Rectal smooth muscle tissue (tissue), 1 donor: ENCODE data around the gene FOXN3.

Experiments
- H3K27ac ChIP-seq: one replicate; pipeline ENCODE4 v1.7.0; 2013; ENCODE audit warnings: low read depth, low read length, inconsistent platforms
- H3K27me3 ChIP-seq: one replicate; pipeline ENCODE4 v1.7.0; 2013; ENCODE audit warnings: low read length; ENCODE audit not compliant: control insufficient read depth, insufficient read depth
- H3K36me3 ChIP-seq: one replicate; pipeline ENCODE4 v1.7.0; 2013; ENCODE audit warnings: low read length; ENCODE audit not compliant: control insufficient read depth, insufficient read depth
- H3K4me1 ChIP-seq: one replicate; pipeline ENCODE4 v1.7.0; 2013; ENCODE audit warnings: low read length; ENCODE audit not compliant: control insufficient read depth, insufficient read depth
- H3K4me3 ChIP-seq: one replicate; pipeline ENCODE4 v1.7.0; 2013; ENCODE audit warnings: low read length
- H3K9ac ChIP-seq: one replicate; pipeline ENCODE4 v1.7.0; 2013; ENCODE audit warnings: low read length

FOXN3 gene

DNA sequence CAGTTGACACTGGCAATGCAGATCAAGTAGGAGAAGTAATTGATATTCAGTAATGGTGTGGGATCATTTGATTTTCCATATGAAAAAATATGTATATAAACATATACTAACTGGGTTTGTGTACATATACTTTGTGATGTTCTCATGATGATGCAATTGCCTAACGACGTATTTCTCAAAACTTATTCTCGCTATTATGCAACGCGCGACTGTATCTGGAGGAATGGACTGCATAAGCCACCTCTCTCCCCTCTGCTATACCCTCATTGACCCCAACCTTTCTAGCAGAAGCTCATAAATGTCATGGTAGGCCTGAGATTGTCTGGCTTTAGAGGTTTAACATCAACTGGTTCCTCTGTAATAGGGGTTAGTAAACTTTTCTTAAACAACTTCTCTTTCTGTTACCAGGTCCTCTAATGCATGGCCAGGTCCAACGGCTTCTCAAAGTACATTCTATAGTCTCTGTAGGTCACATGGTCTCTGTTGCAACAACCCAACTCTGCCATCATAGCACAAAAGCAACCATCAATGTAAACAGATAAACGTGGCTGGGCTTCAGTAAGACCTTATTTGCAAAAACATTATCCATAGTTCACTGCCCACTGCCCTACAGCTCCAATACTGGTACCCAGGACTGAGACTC, 59.3 kb downstream of the FOXN3 start:
- no peak overlapping the region for H3K9ac ChIP-seq
- H3K27me3 ChIP-seq: no peaks in the 10 kb centered on the region
- peaks cover 3% of the 10 kb centered on the region for H3K4me1 ChIP-seq
- H3K36me3 ChIP-seq: no peaks in the 10 kb centered on the region
- no peak overlapping the region for H3K27ac ChIP-seq
- no peak overlapping the region for H3K4me3 ChIP-seq

- Histone ChIP-seq H3K27me3 (no peaks in the 10 kb centered on the region), H3K9ac (no peak overlapping the region), H3K27ac (no peak overlapping the region), H3K4me1 (peaks cover 12% of the 10 kb centered on the region), H3K4me3 (no peak overlapping the region), H3K36me3 (no peaks in the 10 kb centered on the region)
These were observed 60.1 kb downstream of the FOXN3 start for GRCh38 chr14:89356927-89357326.

- H3K4me1 ChIP-seq: peaks cover 15% of the 10 kb centered on the region
These were observed 60.5 kb downstream of the FOXN3 start for GRCh38 chr14:89356496-89356895.

DNA sequence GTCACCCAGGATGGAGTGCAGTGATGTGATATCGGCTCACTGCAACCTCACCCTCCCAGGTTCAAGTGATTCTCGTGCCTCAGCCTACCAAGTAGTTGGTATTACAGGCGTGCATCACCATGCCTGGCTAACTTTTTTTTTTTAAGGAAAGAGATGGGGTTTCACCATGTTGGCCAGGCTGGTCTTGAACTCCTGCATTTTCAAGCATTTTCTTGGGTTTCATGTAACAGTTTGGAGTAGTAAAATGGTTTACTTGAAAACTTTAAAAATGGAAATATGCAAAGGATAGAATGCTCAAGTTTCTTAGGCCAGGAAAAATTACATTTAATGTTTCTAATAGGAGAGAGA, 63.3 kb downstream of the FOXN3 start:
- no peak overlapping the region for H3K4me3 ChIP-seq
- no peak overlapping the region for H3K27ac ChIP-seq
- no peak overlapping the region for H3K9ac ChIP-seq
- H3K27me3 ChIP-seq: no peaks in the 10 kb centered on the region
- H3K36me3 ChIP-seq: no peaks in the 10 kb centered on the region
- peaks cover 27% of the 10 kb centered on the region for H3K4me1 ChIP-seq

More at GRCh38 chr14:89356496-89356895, 60.5 kb downstream of the FOXN3 start:
- Histone ChIP-seq H3K36me3 (no peaks in the 10 kb centered on the region), H3K27ac (no peak overlapping the region), H3K4me3 (no peak overlapping the region), H3K27me3 (no peaks in the 10 kb centered on the region), H3K9ac (no peak overlapping the region)

DNA sequence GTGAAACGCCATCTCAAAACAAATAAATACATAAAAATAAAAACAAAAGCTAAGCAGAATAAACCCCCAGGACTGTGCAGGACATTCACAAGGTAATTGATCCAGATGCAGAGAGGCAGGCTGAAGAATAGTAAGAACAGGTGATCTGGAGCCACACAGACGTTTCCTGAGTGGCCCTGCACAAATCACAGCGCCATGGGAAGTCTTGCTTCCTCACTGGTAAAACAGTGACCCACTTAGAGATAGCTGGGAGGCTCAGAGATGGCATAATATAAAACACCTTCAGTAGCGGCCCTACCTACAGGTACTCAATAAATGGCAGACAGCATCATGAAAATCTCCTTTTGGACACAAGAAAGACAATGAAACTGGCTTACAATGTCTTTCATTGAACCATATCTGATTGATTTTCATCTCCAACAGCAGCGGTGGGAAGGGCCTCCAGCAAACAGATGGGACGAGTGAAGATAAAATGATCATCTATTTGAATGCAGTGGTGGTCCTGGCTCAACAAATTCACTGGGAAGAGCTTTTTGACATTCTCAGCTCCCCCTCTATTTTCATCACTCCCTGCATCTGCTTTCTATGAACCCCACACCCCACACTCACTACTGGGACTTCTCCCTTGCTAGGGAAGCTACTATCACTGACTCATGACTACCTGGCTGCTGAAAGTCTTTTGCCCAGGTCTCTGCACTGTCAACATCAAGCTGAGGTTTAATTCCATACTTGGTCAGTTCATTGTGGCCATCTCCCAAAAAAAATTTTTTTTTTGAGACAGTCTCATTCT, 63.9 kb downstream of the FOXN3 start:
- H3K27ac ChIP-seq: no peak overlapping the region
- H3K36me3 ChIP-seq: peaks cover 1% of the 10 kb centered on the region
- no peak overlapping the region for H3K4me3 ChIP-seq
- no peak overlapping the region for H3K9ac ChIP-seq
- no peaks in the 10 kb centered on the region for H3K27me3 ChIP-seq
- H3K4me1 ChIP-seq: peaks cover 27% of the 10 kb centered on the region

- Histone ChIP-seq H3K36me3 (peaks cover 4% of the 10 kb centered on the region), H3K27ac (peak overlapping the region; percentile 81), H3K4me3 (no peak overlapping the region), H3K4me1 (peaks cover 27% of the 10 kb centered on the region), H3K27me3 (no peaks in the 10 kb centered on the region), H3K9ac (no peak overlapping the region)
These were observed 65.3 kb downstream of the FOXN3 start for GRCh38 chr14:89351516-89352404.

GRCh38 chr14:89351221-89351515, 65.9 kb downstream of the FOXN3 start:
- no peak overlapping the region for H3K4me3 ChIP-seq
- H3K4me1 ChIP-seq: peaks cover 27% of the 10 kb centered on the region
- H3K36me3 ChIP-seq: peaks cover 4% of the 10 kb centered on the region
- H3K27ac ChIP-seq: peak overlapping the region; percentile 81
- H3K27me3 ChIP-seq: no peaks in the 10 kb centered on the region
- no peak overlapping the region for H3K9ac ChIP-seq

DNA sequence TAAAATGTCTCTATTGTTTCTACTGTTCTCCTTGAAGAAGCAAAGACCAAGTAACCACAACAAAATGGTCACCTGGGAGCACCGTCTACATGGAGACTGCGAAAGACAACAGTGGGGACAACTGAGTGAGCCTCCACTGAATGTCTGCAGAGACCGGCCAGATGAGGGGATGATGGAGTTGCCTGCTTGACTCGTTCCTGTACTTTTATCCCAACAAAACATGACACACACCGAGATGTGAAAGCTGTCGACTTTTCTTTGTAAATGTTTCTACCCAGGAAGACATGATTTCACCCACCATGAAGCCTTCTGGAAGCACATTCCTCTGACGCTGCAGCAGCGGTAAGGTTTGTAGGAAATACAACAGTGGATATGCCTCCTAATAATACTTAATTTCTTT, 66.9 kb downstream of the FOXN3 start:
- Histone ChIP-seq H3K27ac (no peak overlapping the region), H3K4me1 (peaks cover 27% of the 10 kb centered on the region), H3K27me3 (no peaks in the 10 kb centered on the region), H3K36me3 (peaks cover 4% of the 10 kb centered on the region), H3K4me3 (no peak overlapping the region), H3K9ac (no peak overlapping the region)

DNA sequence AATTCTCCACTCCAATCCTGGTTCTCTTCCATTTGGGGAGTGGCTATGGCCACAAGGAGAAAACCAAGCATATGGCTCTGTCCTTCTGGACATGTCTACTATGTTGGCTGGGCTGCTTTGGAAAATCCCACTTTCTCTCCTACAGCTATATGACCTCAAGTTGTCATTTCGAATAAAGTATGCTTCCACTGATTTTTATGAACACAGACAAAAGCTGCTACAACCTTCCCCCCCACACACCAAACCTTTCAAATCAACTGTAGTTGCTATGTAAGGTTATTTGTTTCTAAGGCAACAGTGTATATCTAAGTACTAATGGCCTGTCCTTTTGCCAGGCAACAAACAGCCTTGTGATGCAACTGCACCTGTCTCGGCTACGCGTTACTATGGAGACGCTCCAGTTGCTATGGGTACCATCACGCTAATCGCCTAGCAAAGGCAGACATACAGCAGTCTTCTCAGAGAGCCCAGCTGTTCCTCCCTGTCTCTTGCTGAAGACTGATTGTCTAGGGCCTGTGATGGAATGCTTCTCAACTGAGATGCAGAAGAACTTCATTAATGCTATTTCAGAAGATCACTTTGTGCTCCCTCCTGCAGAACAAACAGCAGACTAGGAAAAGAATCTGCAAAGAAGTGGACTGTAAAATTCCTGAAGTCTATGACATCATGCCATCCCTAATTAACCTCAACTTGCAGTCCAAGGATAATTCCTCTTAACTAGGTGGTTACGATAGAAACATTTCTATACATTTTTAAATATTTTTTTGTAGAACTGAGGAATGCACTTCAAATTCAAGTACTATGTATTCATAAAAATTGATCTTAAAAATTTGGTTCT, 67.6 kb downstream of the FOXN3 start:
- Histone ChIP-seq H3K4me3 (no peak overlapping the region), H3K36me3 (peaks cover 4% of the 10 kb centered on the region), H3K9ac (no peak overlapping the region), H3K27ac (peak overlapping the region; percentile 27), H3K27me3 (no peaks in the 10 kb centered on the region), H3K4me1 (peaks cover 27% of the 10 kb centered on the region)

DNA sequence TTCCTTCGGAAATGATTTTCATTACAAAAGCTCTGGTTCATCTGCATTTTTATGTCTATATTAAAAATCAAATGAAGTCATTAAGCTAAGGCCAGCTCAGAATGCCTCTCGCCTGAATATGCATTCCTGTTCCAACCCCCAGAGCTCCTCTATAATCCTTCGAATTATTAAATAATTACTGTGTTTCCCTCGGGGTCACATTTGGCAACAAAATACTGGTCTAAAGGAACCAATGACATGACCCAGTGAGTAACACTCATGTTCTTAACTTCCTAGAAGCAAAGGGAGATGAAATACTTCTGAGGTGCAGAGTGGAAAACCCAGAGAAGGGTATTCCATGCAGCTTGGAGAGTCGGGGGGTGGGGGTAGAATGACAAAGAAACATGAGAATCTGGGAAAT, 68.3 kb downstream of the FOXN3 start:
- Histone ChIP-seq H3K36me3 (peaks cover 4% of the 10 kb centered on the region), H3K27me3 (no peaks in the 10 kb centered on the region), H3K4me3 (no peak overlapping the region), H3K9ac (no peak overlapping the region), H3K4me1 (peaks cover 25% of the 10 kb centered on the region), H3K27ac (peak overlapping the region; percentile 27)

DNA sequence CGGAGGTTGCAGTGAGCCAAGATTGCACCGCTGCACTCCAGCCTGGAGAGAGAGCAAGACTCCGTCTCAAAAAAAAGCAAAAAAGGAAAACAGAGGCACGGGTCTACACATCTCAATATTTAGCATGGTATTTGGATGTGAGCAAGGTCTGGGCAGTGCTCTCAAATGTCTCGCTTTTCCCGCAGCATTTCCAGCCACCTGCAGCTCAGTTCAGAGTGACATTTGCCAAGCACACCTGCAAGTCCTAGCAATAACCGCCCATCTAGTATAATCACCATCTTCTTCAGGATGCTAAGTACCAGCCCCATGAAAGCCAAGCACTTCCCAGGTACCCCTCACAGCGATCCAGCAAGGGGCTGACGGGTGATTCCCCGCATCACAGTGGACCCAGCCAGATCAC, 69.1 kb downstream of the FOXN3 start:
- H3K9ac ChIP-seq: no peak overlapping the region
- peaks cover 4% of the 10 kb centered on the region for H3K36me3 ChIP-seq
- peaks cover 25% of the 10 kb centered on the region for H3K4me1 ChIP-seq
- no peak overlapping the region for H3K27ac ChIP-seq
- H3K27me3 ChIP-seq: no peaks in the 10 kb centered on the region
- H3K4me3 ChIP-seq: no peak overlapping the region

GRCh38 chr14:89344920-89345254, 72.1 kb downstream of the FOXN3 start:
- no peak overlapping the region for H3K27ac ChIP-seq
- peaks cover 5% of the 10 kb centered on the region for H3K4me1 ChIP-seq

More at GRCh38 chr14:89344920-89345254, 72.1 kb downstream of the FOXN3 start:
- H3K36me3 ChIP-seq: peaks cover 4% of the 10 kb centered on the region
- H3K4me3 ChIP-seq: no peak overlapping the region
- H3K27me3 ChIP-seq: no peaks in the 10 kb centered on the region
- no peak overlapping the region for H3K9ac ChIP-seq
